ENCODE data around the gene INSL3.
"Not testable (repeated sequence)": the region's sequence is repeated elsewhere in the genome, so short reads cannot be mapped to it uniquely, and the experiment has no call there.

INSL3 gene

DNA sequence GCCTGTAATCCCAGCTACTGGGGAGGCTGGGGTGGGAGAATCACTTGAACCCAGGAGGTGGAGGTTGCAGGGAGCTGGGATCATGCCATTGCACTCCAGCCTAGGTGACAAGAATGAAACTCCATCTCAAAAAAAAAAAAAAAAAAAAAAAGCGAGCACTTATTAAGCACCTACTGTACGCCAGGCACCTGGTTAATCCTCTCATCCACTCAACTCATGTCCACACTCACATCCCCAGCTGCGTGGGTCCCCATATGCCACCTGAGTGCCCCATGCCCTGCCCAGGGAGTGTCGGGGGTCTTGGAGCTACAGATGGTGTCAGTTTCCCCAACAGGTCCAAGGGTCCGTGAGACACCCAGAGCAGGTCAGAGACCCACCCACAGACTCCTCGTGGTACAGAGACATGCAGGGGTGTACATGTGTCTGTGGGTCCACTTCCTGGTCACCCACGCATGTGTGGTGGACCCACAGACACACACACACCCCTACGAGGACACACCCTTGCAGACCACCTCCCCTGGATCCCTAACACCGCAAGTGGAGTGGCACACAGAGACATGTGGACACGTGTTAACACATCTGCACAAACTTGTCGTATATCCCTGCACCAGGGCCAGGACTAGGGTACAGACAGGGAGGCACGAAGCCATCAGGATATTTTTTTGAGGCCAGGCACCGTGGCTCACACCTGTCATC, 3.5 kb downstream of the INSL3 start:
- no peaks in the 10 kb centered on the region for H3K4me1 ChIP-seq (ENCODE audit: control insufficient read depth in 1 of 2, insufficient read depth in 2 of 2, low read length in 2 of 2)
- no peaks in the 10 kb centered on the region for H3K9me3 ChIP-seq (ENCODE audit: control insufficient read depth in 1 of 2, low read length in 2 of 2)
- H3K27ac ChIP-seq (ENCODE audit: low read depth, low read length) = no peak overlapping the region
- no peaks in the 10 kb centered on the region for H3K27me3 ChIP-seq (ENCODE audit: control insufficient read depth in 1 of 2, insufficient read depth in 2 of 2, low read length in 2 of 2)
- H3K4me3 ChIP-seq (ENCODE audit: low read depth in 1 of 2, low read length in 2 of 2) = no peak overlapping the region
- H3K9ac ChIP-seq (ENCODE audit: low read depth in 1 of 2, low read length in 2 of 2) = no peak overlapping the region
- peaks cover 0 to under 1% of the 10 kb centered on the region in 2 donors for H3K36me3 ChIP-seq (ENCODE audit: control insufficient read depth in 1 of 2, insufficient read depth in 2 of 2, low read length in 2 of 2)

DNA sequence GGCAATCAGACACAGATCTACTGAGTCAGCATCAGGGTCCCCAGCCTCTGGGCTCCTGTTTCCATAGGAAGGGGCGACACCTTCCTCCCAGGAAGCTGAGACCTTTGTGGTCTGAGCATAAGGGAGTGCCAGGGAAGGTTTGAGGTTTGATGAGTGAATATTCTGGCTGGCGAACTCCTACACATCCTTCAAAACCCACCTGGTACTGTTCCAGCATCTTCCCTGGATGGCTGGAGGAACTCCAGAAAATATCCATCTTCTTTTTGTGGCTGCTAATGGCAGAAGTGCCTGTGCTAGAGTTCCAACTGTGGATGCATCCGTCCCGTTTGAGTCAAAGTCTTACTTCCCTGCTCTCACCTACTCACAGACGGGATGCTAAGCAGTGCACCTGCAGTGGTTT, 9.2 kb downstream of the INSL3 start:
- no peaks in the 10 kb centered on the region for H3K27me3 ChIP-seq (ENCODE audit: control insufficient read depth in 1 of 2, insufficient read depth in 2 of 2, low read length in 2 of 2)
- peaks cover 13 to 39% of the 10 kb centered on the region in 2 donors for H3K36me3 ChIP-seq (ENCODE audit: control insufficient read depth in 1 of 2, insufficient read depth in 2 of 2, low read length in 2 of 2)

GRCh38 chr19:17811681-17812080, 9.6 kb downstream of the INSL3 start:
- H3K27ac ChIP-seq (ENCODE audit: low read depth, low read length) = no peak overlapping the region
- peaks cover 13 to 39% of the 10 kb centered on the region in 2 donors for H3K36me3 ChIP-seq (ENCODE audit: control insufficient read depth in 1 of 2, insufficient read depth in 2 of 2, low read length in 2 of 2)
- no peaks in the 10 kb centered on the region for H3K4me1 ChIP-seq (ENCODE audit: control insufficient read depth in 1 of 2, insufficient read depth in 2 of 2, low read length in 2 of 2)
- H3K9me3 ChIP-seq (ENCODE audit: control insufficient read depth in 1 of 2, low read length in 2 of 2) = no peaks in the 10 kb centered on the region
- H3K27me3 ChIP-seq (ENCODE audit: control insufficient read depth in 1 of 2, insufficient read depth in 2 of 2, low read length in 2 of 2) = no peaks in the 10 kb centered on the region
- H3K4me3 ChIP-seq (ENCODE audit: low read depth in 1 of 2, low read length in 2 of 2) = no peak overlapping the region
- H3K9ac ChIP-seq (ENCODE audit: low read depth in 1 of 2, low read length in 2 of 2) = no peak overlapping the region

More for the DNA sequence above, 9.2 kb downstream of the INSL3 start:
- no peak overlapping the region for H3K4me3 ChIP-seq (ENCODE audit: low read depth in 1 of 2, low read length in 2 of 2)
- no peaks in the 10 kb centered on the region for H3K4me1 ChIP-seq (ENCODE audit: control insufficient read depth in 1 of 2, insufficient read depth in 2 of 2, low read length in 2 of 2)
- H3K9ac ChIP-seq (ENCODE audit: low read depth in 1 of 2, low read length in 2 of 2) = no peak overlapping the region
- no peak overlapping the region for H3K27ac ChIP-seq (ENCODE audit: low read depth, low read length)
- H3K9me3 ChIP-seq (ENCODE audit: control insufficient read depth in 1 of 2, low read length in 2 of 2) = no peaks in the 10 kb centered on the region

- Histone ChIP-seq H3K36me3 (ENCODE audit: control insufficient read depth in 1 of 2, insufficient read depth in 2 of 2, low read length in 2 of 2) (peaks cover 13 to 45% of the 10 kb centered on the region in 2 donors), H3K27ac (ENCODE audit: low read depth, low read length) (no peak overlapping the region), H3K9me3 (ENCODE audit: control insufficient read depth in 1 of 2, low read length in 2 of 2) (no peaks in the 10 kb centered on the region), H3K4me3 (ENCODE audit: low read depth in 1 of 2, low read length in 2 of 2) (no peak overlapping the region), H3K9ac (ENCODE audit: low read depth in 1 of 2, low read length in 2 of 2) (no peak overlapping the region), H3K4me1 (ENCODE audit: control insufficient read depth in 1 of 2, insufficient read depth in 2 of 2, low read length in 2 of 2) (no peaks in the 10 kb centered on the region), H3K27me3 (ENCODE audit: control insufficient read depth in 1 of 2, insufficient read depth in 2 of 2, low read length in 2 of 2) (no peaks in the 10 kb centered on the region)
These were observed 10.2 kb downstream of the INSL3 start for GRCh38 chr19:17811103-17811502.

GRCh38 chr19:17807731-17808316, 13.5 kb downstream of the INSL3 start:
- no peaks in the 10 kb centered on the region for H3K4me1 ChIP-seq (ENCODE audit: control insufficient read depth in 1 of 2, insufficient read depth in 2 of 2, low read length in 2 of 2)
- H3K4me3 ChIP-seq (ENCODE audit: low read depth in 1 of 2, low read length in 2 of 2) = no peak overlapping the region
- H3K36me3 ChIP-seq (ENCODE audit: control insufficient read depth in 1 of 2, insufficient read depth in 2 of 2, low read length in 2 of 2) = peaks cover 13 to 45% of the 10 kb centered on the region in 2 donors
- no peak overlapping the region for H3K9ac ChIP-seq (ENCODE audit: low read depth in 1 of 2, low read length in 2 of 2)
- H3K27me3 ChIP-seq (ENCODE audit: control insufficient read depth in 1 of 2, insufficient read depth in 2 of 2, low read length in 2 of 2) = no peaks in the 10 kb centered on the region
- no peaks in the 10 kb centered on the region for H3K9me3 ChIP-seq (ENCODE audit: control insufficient read depth in 1 of 2, low read length in 2 of 2)
- no peak overlapping the region for H3K27ac ChIP-seq (ENCODE audit: low read depth, low read length)

GRCh38 chr19:17806945-17807344, 14.4 kb downstream of the INSL3 start:
- Histone ChIP-seq H3K27ac (ENCODE audit: low read depth, low read length) (no peak overlapping the region), H3K9ac (ENCODE audit: low read depth in 1 of 2, low read length in 2 of 2) (no peak overlapping the region), H3K36me3 (ENCODE audit: control insufficient read depth in 1 of 2, insufficient read depth in 2 of 2, low read length in 2 of 2) (peaks cover 10 to 36% of the 10 kb centered on the region in 2 donors), H3K4me1 (ENCODE audit: control insufficient read depth in 1 of 2, insufficient read depth in 2 of 2, low read length in 2 of 2) (no peaks in the 10 kb centered on the region), H3K27me3 (ENCODE audit: control insufficient read depth in 1 of 2, insufficient read depth in 2 of 2, low read length in 2 of 2) (no peaks in the 10 kb centered on the region), H3K4me3 (ENCODE audit: low read depth in 1 of 2, low read length in 2 of 2) (no peak overlapping the region), H3K9me3 (ENCODE audit: control insufficient read depth in 1 of 2, low read length in 2 of 2) (no peaks in the 10 kb centered on the region)

DNA sequence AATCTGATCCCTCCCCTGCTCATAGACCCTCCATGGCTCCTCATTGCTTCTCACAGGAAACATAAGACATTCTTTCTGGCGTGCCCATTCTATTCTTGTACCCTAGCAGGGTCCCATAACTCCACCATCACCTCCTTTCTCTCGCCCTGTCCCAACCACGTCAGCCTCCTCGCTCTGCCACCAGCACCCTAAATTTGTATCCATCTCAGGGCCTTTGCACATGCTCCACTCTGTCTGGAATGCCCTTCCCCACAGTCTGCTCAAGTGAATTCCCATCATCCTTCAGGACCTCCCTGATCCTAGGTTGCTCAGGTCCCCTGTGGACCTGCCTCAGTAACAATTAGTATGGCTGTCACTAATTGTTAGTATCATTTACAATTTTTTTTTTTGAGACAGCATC, 15.9 kb downstream of the INSL3 start:
- no peak overlapping the region for H3K9ac ChIP-seq (ENCODE audit: low read depth in 1 of 2, low read length in 2 of 2)
- peaks cover 8 to 27% of the 10 kb centered on the region in 2 donors for H3K36me3 ChIP-seq (ENCODE audit: control insufficient read depth in 1 of 2, insufficient read depth in 2 of 2, low read length in 2 of 2)
- H3K4me1 ChIP-seq (ENCODE audit: control insufficient read depth in 1 of 2, insufficient read depth in 2 of 2, low read length in 2 of 2) = no peaks in the 10 kb centered on the region
- no peak overlapping the region for H3K4me3 ChIP-seq (ENCODE audit: low read depth in 1 of 2, low read length in 2 of 2)
- no peak overlapping the region for H3K27ac ChIP-seq (ENCODE audit: low read depth, low read length)
- H3K27me3 ChIP-seq (ENCODE audit: control insufficient read depth in 1 of 2, insufficient read depth in 2 of 2, low read length in 2 of 2) = no peaks in the 10 kb centered on the region
- no peaks in the 10 kb centered on the region for H3K9me3 ChIP-seq (ENCODE audit: control insufficient read depth in 1 of 2, low read length in 2 of 2)

DNA sequence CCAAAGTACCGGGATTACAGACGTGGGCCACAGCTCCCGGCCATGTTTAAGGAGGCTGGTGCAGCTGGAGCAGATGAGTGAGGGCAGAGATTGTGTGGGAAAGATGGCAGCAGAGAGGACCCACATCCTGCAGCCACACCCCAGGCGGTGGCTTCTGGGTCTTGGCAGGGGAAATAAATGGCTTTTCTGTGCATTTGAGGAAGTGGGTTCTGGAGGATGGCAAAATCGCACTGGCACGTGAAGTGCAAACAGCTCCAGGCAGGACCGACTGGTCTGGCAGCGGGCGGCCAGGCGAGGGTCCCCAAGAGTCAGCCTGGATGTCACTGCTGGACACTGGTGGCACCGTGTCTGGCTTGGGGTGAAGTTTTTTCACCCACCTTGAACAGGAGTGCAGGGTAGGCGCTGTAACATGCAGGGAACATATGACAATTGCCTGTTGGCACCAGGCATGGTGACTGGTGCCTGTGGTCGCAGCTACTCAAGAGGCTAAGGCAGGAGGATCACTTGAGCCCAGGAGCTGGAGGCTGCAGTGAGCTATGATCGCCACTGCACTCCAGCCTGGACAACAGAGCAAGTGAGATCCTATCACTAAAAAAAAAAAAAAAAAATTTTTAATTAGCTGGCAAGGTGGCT, 17.9 kb downstream of the INSL3 start:
- H3K36me3 ChIP-seq (ENCODE audit: control insufficient read depth in 1 of 2, insufficient read depth in 2 of 2, low read length in 2 of 2) = peaks cover 5 to 12% of the 10 kb centered on the region in 2 donors
- H3K9me3 ChIP-seq (ENCODE audit: control insufficient read depth in 1 of 2, low read length in 2 of 2) = no peaks in the 10 kb centered on the region
- H3K9ac ChIP-seq (ENCODE audit: low read depth in 1 of 2, low read length in 2 of 2) = no peak overlapping the region
- peaks cover 7 to 11% of the 10 kb centered on the region in 2 donors for H3K4me1 ChIP-seq (ENCODE audit: control insufficient read depth in 1 of 2, insufficient read depth in 2 of 2, low read length in 2 of 2)
- H3K4me3 ChIP-seq (ENCODE audit: low read depth in 1 of 2, low read length in 2 of 2) = no peak overlapping the region
- H3K27me3 ChIP-seq (ENCODE audit: control insufficient read depth in 1 of 2, insufficient read depth in 2 of 2, low read length in 2 of 2) = no peaks in the 10 kb centered on the region
- no peak overlapping the region for H3K27ac ChIP-seq (ENCODE audit: low read depth, low read length)

- Histone ChIP-seq H3K27me3 (ENCODE audit: control insufficient read depth in 1 of 2, insufficient read depth in 2 of 2, low read length in 2 of 2) (no peaks in the 10 kb centered on the region), H3K27ac (ENCODE audit: low read depth, low read length) (no peak overlapping the region), H3K4me1 (ENCODE audit: control insufficient read depth in 1 of 2, insufficient read depth in 2 of 2, low read length in 2 of 2) (peaks cover 13 to 19% of the 10 kb centered on the region in 2 donors), H3K9ac (ENCODE audit: low read depth in 1 of 2, low read length in 2 of 2) (no peak overlapping the region), H3K9me3 (ENCODE audit: control insufficient read depth in 1 of 2, low read length in 2 of 2) (no peaks in the 10 kb centered on the region), H3K36me3 (ENCODE audit: control insufficient read depth in 1 of 2, insufficient read depth in 2 of 2, low read length in 2 of 2) (peaks cover 0 to 7% of the 10 kb centered on the region in 2 donors), H3K4me3 (ENCODE audit: low read depth in 1 of 2, low read length in 2 of 2) (no peak overlapping the region)
These were observed 19.0 kb downstream of the INSL3 start for GRCh38 chr19:17802137-17802858.

DNA sequence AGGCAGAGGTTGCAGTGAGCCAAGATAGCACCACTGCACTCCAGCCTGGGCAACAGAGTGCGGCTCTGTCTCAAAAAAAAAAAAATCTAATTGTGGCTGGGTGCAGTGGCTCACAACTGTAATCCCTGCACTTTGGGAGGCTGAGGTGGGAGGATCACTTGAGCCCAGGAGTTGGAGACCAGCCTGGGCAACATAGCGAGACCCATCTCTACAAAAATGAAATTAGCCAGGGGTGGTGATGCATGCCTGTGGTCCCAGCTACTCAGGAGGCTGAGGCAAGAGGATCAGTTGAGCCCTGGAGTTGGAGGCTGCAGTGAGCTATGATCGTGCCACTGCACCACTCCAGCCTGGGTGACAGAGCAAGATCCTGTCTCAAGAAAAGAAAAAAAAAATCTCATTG, 22.7 kb downstream of the INSL3 start:
- Histone ChIP-seq H3K4me1 (ENCODE audit: control insufficient read depth in 1 of 2, insufficient read depth in 2 of 2, low read length in 2 of 2) (peaks cover 20 to 30% of the 10 kb centered on the region in 2 donors), H3K27ac (ENCODE audit: low read depth, low read length) (peak overlapping the region; percentile 16), H3K9ac (ENCODE audit: low read depth in 1 of 2, low read length in 2 of 2) (peak overlapping the region in 1 of 2 donors; percentile 25)
- H3K4me3 ChIP-seq (ENCODE audit: low read depth in 1 of 2, low read length in 2 of 2); H3K27me3 ChIP-seq (ENCODE audit: control insufficient read depth in 1 of 2, insufficient read depth in 2 of 2, low read length in 2 of 2); H3K9me3 ChIP-seq (ENCODE audit: control insufficient read depth in 1 of 2, low read length in 2 of 2); H3K36me3 ChIP-seq (ENCODE audit: control insufficient read depth in 1 of 2, insufficient read depth in 2 of 2, low read length in 2 of 2): not testable (repeated sequence)

Measured in duodenal mucosa (tissue), 2 donors.